ENCODE data around the gene MAPK4.

MAPK4 gene

DNA sequence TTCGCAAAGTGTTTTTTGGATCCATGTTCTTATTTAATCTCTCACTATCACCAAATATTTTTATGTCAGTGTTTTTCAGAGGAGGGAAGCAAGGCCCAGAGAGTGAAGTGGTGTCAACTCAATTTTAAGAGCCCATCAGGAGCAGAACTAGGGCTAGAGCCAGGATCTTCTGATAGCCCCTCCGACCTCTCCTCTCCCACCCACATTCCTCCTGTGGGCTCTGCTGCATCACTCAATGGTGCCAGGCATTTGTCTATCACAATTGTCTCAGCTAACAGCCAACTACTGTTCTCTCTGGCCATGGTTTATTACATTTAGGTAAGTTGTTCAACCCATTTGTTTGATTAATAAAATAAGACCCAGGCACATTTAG is 68.6 kb downstream of the MAPK4 start:
- ChIA-PET POLR2A (no interaction called here), CTCF (no interaction called here)
- no peak overlapping the region for H3K4me3 ChIP-seq (ENCODE audit: low read depth, low read length)
- DNase-seq (ENCODE audit: low read depth, low spot score): no peak
- no peak for TF ChIP-seq CTCF (IDR thresholded peaks at IDR 0.05; ENCODE audit: insufficient read depth, low read length, missing control alignments)

DNA sequence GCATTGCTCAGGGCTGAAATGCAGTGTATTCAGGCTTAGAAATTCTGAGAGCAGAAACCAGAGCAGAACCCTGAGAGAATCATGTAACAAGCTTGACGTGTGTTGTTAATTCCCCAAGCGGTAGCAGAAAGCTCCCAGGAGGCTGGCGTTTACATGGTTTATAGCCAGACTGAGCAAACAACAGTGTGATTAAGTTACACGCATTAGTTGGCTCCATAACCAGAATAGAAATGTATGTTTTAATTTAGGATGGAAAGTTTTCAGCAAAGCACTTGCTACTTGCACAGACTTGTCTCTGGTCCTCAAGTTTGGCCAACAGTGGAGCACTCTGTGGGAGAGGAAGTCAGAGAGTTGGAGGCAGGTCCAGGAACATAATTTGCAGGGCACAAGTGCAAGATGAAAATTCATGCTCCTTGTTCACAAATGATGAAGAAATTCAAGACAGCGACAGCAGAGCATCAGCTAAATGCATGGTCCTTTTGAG is 69.3 kb downstream of the MAPK4 start:
- no peak overlapping the region for H3K4me3 ChIP-seq (ENCODE audit: low read depth, low read length)
- no peak for TF ChIP-seq CTCF (IDR thresholded peaks at IDR 0.05; ENCODE audit: insufficient read depth, low read length, missing control alignments)
- POLR2A ChIA-PET: no interaction called here
- CTCF ChIA-PET: no interaction called here
- DNase-seq (ENCODE audit: low read depth, low spot score): no peak

- TF ChIP-seq CTCF (IDR thresholded peaks at IDR 0.05; ENCODE audit: insufficient read depth, low read length, missing control alignments): no peak
- POLR2A ChIA-PET: no interaction called here
- no peak for DNase-seq (ENCODE audit: low read depth, low spot score)
- no peak overlapping the region for H3K4me3 ChIP-seq (ENCODE audit: low read depth, low read length)
- CTCF ChIA-PET: no interaction called here
Observed at GRCh38 chr18:50630895-50631294, 71.0 kb downstream of the MAPK4 start.

GRCh38 chr18:50632895-50633515 is 73.1 kb downstream of the MAPK4 start:
- TF ChIP-seq CTCF (IDR thresholded peaks at IDR 0.05; ENCODE audit: insufficient read depth, low read length, missing control alignments): no peak
- ChIA-PET CTCF (no interaction called here), POLR2A (no interaction called here)
- no peak for DNase-seq (ENCODE audit: low read depth, low spot score)
- H3K4me3 ChIP-seq (ENCODE audit: low read depth, low read length): no peak overlapping the region

- TF ChIP-seq CTCF (IDR thresholded peaks at IDR 0.05; ENCODE audit: insufficient read depth, low read length, missing control alignments): no peak
- DNase-seq (ENCODE audit: low read depth, low spot score): no peak
- no peak overlapping the region for H3K4me3 ChIP-seq (ENCODE audit: low read depth, low read length)
- ChIA-PET POLR2A (no interaction called here), CTCF (no interaction called here)
Observed at GRCh38 chr18:50633992-50634391, 74.1 kb downstream of the MAPK4 start.

- no peak for DNase-seq (ENCODE audit: low read depth, low spot score)
- ChIA-PET CTCF (no interaction called here), POLR2A (no interaction called here)
- H3K4me3 ChIP-seq (ENCODE audit: low read depth, low read length): no peak overlapping the region
- TF ChIP-seq CTCF (IDR thresholded peaks at IDR 0.05; ENCODE audit: insufficient read depth, low read length, missing control alignments): no peak
Observed at GRCh38 chr18:50636366-50637057, 76.6 kb downstream of the MAPK4 start.
